AG04450 (cell line): ENCODE results near the gene PPM1L. TPM values are rescaled to one million over a fixed set of nuclear protein-coding genes. Genes with fewer than 3 reads are reported as not detected.

Experiments used
- CTCF ChIA-PET: fragments of 300-600, 350-600 bp; formaldehyde crosslinking; extraction: SDS; loops from one replicate; lab custom pipeline; 2022; ENCODE audit warnings: antibody characterized with exemption, inconsistent platforms; lab: Charles Lee
- POLR2A ChIA-PET: fragments of 350-600 bp; formaldehyde crosslinking; extraction: SDS; loops from one replicate; lab custom pipeline; 2021; ENCODE audit warnings: antibody characterized with exemption, inconsistent platforms; lab: Yijun Ruan, JAX
- DNase-seq: peaks from one replicate; pipeline ENCODE4 v3.0.0-alpha.2; 2011; ENCODE audit warnings: low read depth, low spot score
- H3K27ac ChIP-seq: one replicate; pipeline ENCODE4 v1.5.1; 2012; ENCODE audit warnings: low read depth, low read length, control low read depth
- H3K27me3 ChIP-seq: one replicate; pipeline ENCODE4 v1.6.0; 2012; ENCODE audit warnings: low read length; ENCODE audit not compliant: control insufficient read depth, insufficient read depth
- H3K4me3 ChIP-seq: 2 replicates; pipeline ENCODE4 v1.5.1; 2011; ENCODE audit warnings: mild to moderate bottlenecking, low read depth, low read length, control low read depth
- H3K9me3 ChIP-seq: 2 replicates; pipeline ENCODE4 v1.5.1; 2012; ENCODE audit warnings: low read length; ENCODE audit not compliant: control insufficient read depth, insufficient read depth
- CTCF ChIP-seq: IDR thresholded peaks from 2 replicates; pipeline ENCODE4 v1.5.1; 2011; ENCODE audit warnings: low read depth, low read length, control low read depth, inconsistent platforms
- polyA plus RNA-seq: library from polyadenylated mRNA; depleted of rRNA; stranded (reverse); fragments of >200 nt; gene quantifications from 2 replicates; pipeline ENCODE4 v1.2.3, GENCODE V29; 2011

Gene PPM1L
- polyA plus RNA-seq, 1 experiment, result 0.33 TPM

GRCh38 chr3:160758929-160759577, 3.0 kb downstream of the PPM1L start:
- no peak for DNase-seq
- Histone ChIP-seq H3K9me3 (no peaks in the 10 kb centered on the region; the same call in 1 of the 2 replicates), H3K4me3 (no peak overlapping the region), H3K27me3 (peaks cover 19% of the 10 kb centered on the region), H3K27ac (no peak overlapping the region)
- ChIA-PET CTCF (interaction anchor here (0.7 to 1.4 kb wide), 2 partner anchors 72 to 516 kb away, joined by 3 to 4 read pairs; no protein-coding TSS in a partner anchor), POLR2A (no interaction called here)
- no peak for TF ChIP-seq CTCF

- DNase-seq, result no peak
- no peak overlapping the region for H3K4me3 ChIP-seq
- H3K27me3 ChIP-seq, result peaks cover under 1% of the 10 kb centered on the region
- ChIA-PET CTCF (no interaction called here), POLR2A (no interaction called here)
- no peaks in the 10 kb centered on the region for H3K9me3 ChIP-seq
- no peak overlapping the region for H3K27ac ChIP-seq
- TF ChIP-seq CTCF, result no peak
These were observed 7.0 kb downstream of the PPM1L start for GRCh38 chr3:160763073-160763472.

GRCh38 chr3:160765211-160765610, 9.2 kb downstream of the PPM1L start:
- no peak for DNase-seq
- POLR2A ChIA-PET, result no interaction called here
- Histone ChIP-seq H3K27me3 (no peaks in the 10 kb centered on the region), H3K27ac (no peak overlapping the region), H3K4me3 (no peak overlapping the region), H3K9me3 (no peaks in the 10 kb centered on the region)
- no peak for TF ChIP-seq CTCF
- CTCF ChIA-PET, result no interaction called here

- ChIA-PET CTCF (no interaction called here), POLR2A (no interaction called here)
- Histone ChIP-seq H3K4me3 (no peak overlapping the region), H3K27me3 (no peaks in the 10 kb centered on the region), H3K9me3 (no peaks in the 10 kb centered on the region), H3K27ac (no peak overlapping the region)
- no peak for TF ChIP-seq CTCF
- DNase-seq, result no peak
These were observed 12.0 kb downstream of the PPM1L start for GRCh38 chr3:160768031-160768430.

- TF ChIP-seq CTCF, result no peak
- Histone ChIP-seq H3K9me3 (no peaks in the 10 kb centered on the region), H3K27ac (no peak overlapping the region), H3K4me3 (no peak overlapping the region), H3K27me3 (no peaks in the 10 kb centered on the region)
- ChIA-PET CTCF (no interaction called here), POLR2A (no interaction called here)
- DNase-seq, result no peak
These were observed 12.9 kb downstream of the PPM1L start for GRCh38 chr3:160768918-160769317.
